Panc1 (cell line): Measurements from ENCODE around the gene H1-8. TPM values are rescaled to one million over a fixed set of nuclear protein-coding genes. Genes with fewer than 3 reads are reported as not detected.
A peak's percentile ranks its signal among the peaks of the same experiment; 100 is the strongest.

Experiments
- ATAC-seq: fragments of 200-7000 bp; cut with Tn5 transposase; 2 replicates; pipeline ENCODE4 v1.9.1; 2020; ENCODE audit warnings: mild to moderate bottlenecking, moderate library complexity
- BruUV-seq: library from RNA; stranded (reverse); fragments of 400-500 nt; replicated peaks from 2 replicates; lab custom pipeline; 2021; lab: Mats Ljungman, UMichigan
- CTCF ChIA-PET: fragments of 300-600 bp; sonication (Branson Sonifier 250); formaldehyde crosslinking; loops from one replicate; lab custom pipeline; 2022; ENCODE audit warnings: antibody characterized with exemption; lab: Charles Lee
- POLR2A ChIA-PET: fragments of 300-600 bp; sonication (Branson Sonifier 250); formaldehyde crosslinking; loops from one replicate; lab custom pipeline; 2022; ENCODE audit warnings: antibody characterized with exemption; lab: Charles Lee
- DNase-seq: peaks from one replicate; pipeline ENCODE4 v3.0.0-alpha.2; 2010; ENCODE audit warnings: low read depth, low spot score
- H3K27ac ChIP-seq: 2 replicates; pipeline ENCODE4 v1.5.1; 2011; ENCODE audit warnings: mild to moderate bottlenecking, low read length, inconsistent platforms
- H3K27me3 ChIP-seq: fragments of 200-500 bp; sonication (Bioruptor generic); 2 replicates; pipeline ENCODE4 v1.6.0; 2014; ENCODE audit warnings: low read length, inconsistent platforms; ENCODE audit not compliant: control insufficient read depth, insufficient read depth
- H3K36me3 ChIP-seq: fragments of 200-500 bp; sonication (Bioruptor generic); 2 replicates; pipeline ENCODE4 v1.5.1; 2014; ENCODE audit warnings: inconsistent platforms, mild to moderate bottlenecking, low read length, moderate library complexity; ENCODE audit not compliant: control insufficient read depth, insufficient read depth
- H3K4me1 ChIP-seq: 2 replicates; pipeline ENCODE4 v1.5.1; 2011; ENCODE audit warnings: inconsistent platforms, mild to moderate bottlenecking, low read length, moderate library complexity; ENCODE audit not compliant: control insufficient read depth, insufficient read depth
- H3K4me3 ChIP-seq, 2 experiments: 2 replicates each; pipeline ENCODE4 v1.5.1; 2011 to 2012; ENCODE audit warnings: low read depth in 2 of 2, low read length in 2 of 2, mild to moderate bottlenecking in 2 of 2, inconsistent platforms in 1 of 2, moderate library complexity in 1 of 2
- H3K9me3 ChIP-seq: fragments of 200-500 bp; sonication (Bioruptor generic); 2 replicates; pipeline ENCODE4 v1.5.1; 2014; ENCODE audit warnings: low read depth, mild to moderate bottlenecking, inconsistent platforms, low read length, moderate library complexity; ENCODE audit not compliant: control insufficient read depth, insufficient read depth
- POLR2AphosphoS5 ChIP-seq: IDR thresholded peaks from 2 replicates; pipeline ENCODE4 v1.6.1; 2012; ENCODE audit warnings: mild to moderate bottlenecking, low read depth, low read length, moderate library complexity
- REST ChIP-seq, 2 experiments: IDR thresholded peaks; 2 replicates each; pipeline ENCODE4 v1.6.1; 2011 to 2012; ENCODE audit warnings: low read depth in 2 of 2, control low read depth in 1 of 2, low read length in 1 of 2, mild to moderate bottlenecking in 1 of 2, moderate library complexity in 1 of 2; ENCODE audit not compliant: insufficient read depth in 1 of 2
- SIN3A ChIP-seq: IDR thresholded peaks from 2 replicates; pipeline ENCODE4 v1.6.1; 2012; ENCODE audit warnings: low read depth, mild to moderate bottlenecking, low read length, moderate library complexity, borderline replicate concordance; ENCODE audit not compliant: insufficient read depth
- TCF7L2 ChIP-seq: IDR thresholded peaks from 2 replicates; pipeline ENCODE4 v1.6.1; 2011; ENCODE audit warnings: mild to moderate bottlenecking, low read depth, low read length, inconsistent platforms
- in situ Hi-C: cut with HindIII; loops from 2 replicates; pipeline ENCODE4 v1.10.0; 2016; ENCODE audit warnings: low sequenced_read_pairs, low pct_unique_long_range_greater_than_20kb
- intact Hi-C: fragments of 100-400 bp; cut with micrococcal nuclease; formaldehyde crosslinking; loops from one replicate; pipeline ENCODE4 v1.10.0; 2022; ENCODE audit not compliant: unreplicated experiment
- total RNA-seq: library from RNA; stranded (reverse); gene quantifications from one replicate; pipeline ENCODE4 v1.2.1, GENCODE V29; 2021; ENCODE audit not compliant: unreplicated experiment
- TF ChIP-seq, protein P1 (sequence below): fragments of 450-650 bp; IDR thresholded peaks from 2 replicates; pipeline ENCODE4 v1.5.1; 2017; ENCODE audit warnings: mild to moderate bottlenecking

H1-8 gene
- total RNA-seq, 1 experiment from 2014 or later = not detected

GRCh38 chr3:129586746-129587430 lies 43.9 kb downstream of the H1-8 start:
- peak overlapping the region; percentile 18 for H3K27ac ChIP-seq
- DNase-seq = no peak
- in situ Hi-C loops (no loop called here), intact Hi-C loops (no loop called here)
- H3K27me3 ChIP-seq = no peaks in the 10 kb centered on the region
- CTCF ChIA-PET = no interaction called here
- TF ChIP-seq REST (IDR thresholded peaks at IDR 0.05; ENCODE audit: insufficient read depth in 1 of 2, low read depth in 2 of 2, low read length in 1 of 2) = no peak
- TF ChIP-seq POLR2AphosphoS5 = no peak
- TF ChIP-seq SIN3A = no peak
- no peak for TF ChIP-seq TCF7L2
- TF ChIP-seq, protein P1, sequence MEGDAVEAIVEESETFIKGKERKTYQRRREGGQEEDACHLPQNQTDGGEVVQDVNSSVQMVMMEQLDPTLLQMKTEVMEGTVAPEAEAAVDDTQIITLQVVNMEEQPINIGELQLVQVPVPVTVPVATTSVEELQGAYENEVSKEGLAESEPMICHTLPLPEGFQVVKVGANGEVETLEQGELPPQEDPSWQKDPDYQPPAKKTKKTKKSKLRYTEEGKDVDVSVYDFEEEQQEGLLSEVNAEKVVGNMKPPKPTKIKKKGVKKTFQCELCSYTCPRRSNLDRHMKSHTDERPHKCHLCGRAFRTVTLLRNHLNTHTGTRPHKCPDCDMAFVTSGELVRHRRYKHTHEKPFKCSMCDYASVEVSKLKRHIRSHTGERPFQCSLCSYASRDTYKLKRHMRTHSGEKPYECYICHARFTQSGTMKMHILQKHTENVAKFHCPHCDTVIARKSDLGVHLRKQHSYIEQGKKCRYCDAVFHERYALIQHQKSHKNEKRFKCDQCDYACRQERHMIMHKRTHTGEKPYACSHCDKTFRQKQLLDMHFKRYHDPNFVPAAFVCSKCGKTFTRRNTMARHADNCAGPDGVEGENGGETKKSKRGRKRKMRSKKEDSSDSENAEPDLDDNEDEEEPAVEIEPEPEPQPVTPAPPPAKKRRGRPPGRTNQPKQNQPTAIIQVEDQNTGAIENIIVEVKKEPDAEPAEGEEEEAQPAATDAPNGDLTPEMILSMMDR = no peak
- H3K4me1 ChIP-seq = peaks cover 49% of the 10 kb centered on the region
- no peak overlapping the region for H3K4me3 ChIP-seq
- H3K9me3 ChIP-seq = no peaks in the 10 kb centered on the region
- ATAC-seq = peak; percentile 24
- POLR2A ChIA-PET = no interaction called here
- BruUV-seq = no TSS peak
- H3K36me3 ChIP-seq = peaks cover 10% of the 10 kb centered on the region

DNA sequence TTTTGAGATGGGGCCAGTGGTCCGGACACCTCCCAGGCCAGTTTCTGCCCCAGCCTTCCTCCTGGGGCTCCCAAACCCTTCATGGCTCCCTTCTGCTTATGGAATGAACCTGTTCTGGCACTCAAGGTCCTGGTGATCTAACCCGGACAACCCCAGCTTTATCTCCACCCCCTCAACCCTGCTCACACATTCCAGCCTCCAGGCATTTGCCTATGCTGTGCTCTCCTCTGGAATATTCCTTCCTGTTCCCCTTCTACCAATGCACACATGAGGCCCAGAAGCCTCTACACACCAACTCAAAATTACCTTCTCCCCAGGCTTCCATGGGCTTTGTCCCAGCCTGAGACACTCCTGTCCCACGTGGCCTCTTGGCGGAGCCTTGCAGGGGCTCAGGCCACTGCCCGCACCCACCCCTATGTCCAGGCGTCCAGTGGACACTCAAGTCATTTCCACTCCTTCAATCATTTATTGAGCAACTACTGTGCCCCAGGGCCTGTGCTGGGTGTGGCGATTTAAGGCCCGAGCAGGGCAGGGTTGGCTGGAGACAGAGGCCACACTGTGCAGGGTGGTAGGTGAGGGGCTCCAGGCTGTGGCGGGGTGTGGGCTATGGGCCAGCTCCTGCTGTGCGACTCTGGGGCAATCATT lies 44.7 kb downstream of the H1-8 start:
- H3K4me1 ChIP-seq = peaks cover 57% of the 10 kb centered on the region
- H3K27me3 ChIP-seq = no peaks in the 10 kb centered on the region
- no peak overlapping the region for H3K4me3 ChIP-seq
- BruUV-seq = no TSS peak
- no peak for TF ChIP-seq REST (IDR thresholded peaks at IDR 0.05; ENCODE audit: insufficient read depth in 1 of 2, low read depth in 2 of 2, low read length in 1 of 2)
- no peak for TF ChIP-seq TCF7L2
- no peak for TF ChIP-seq POLR2AphosphoS5
- TF ChIP-seq, protein P1 = no peak
- no peak for TF ChIP-seq SIN3A
- H3K27ac ChIP-seq = peak overlapping the region; percentile 8
- intact Hi-C loops = no loop called here
- ATAC-seq = no peak
- POLR2A ChIA-PET = interaction anchor here (0.6 kb wide), 1 partner anchor 13 kb away, joined by 3 read pairs; no protein-coding TSS in a partner anchor
- CTCF ChIA-PET = interaction anchor here (1.4 kb wide), 1 partner anchor 97 kb away, joined by 3 read pairs; no protein-coding TSS in a partner anchor
- in situ Hi-C loops = no loop called here
- no peaks in the 10 kb centered on the region for H3K9me3 ChIP-seq
- H3K36me3 ChIP-seq = peaks cover 8% of the 10 kb centered on the region
- no peak for DNase-seq
